ENCODE results near the gene TNNT3. TPM values are rescaled to one million over a fixed set of nuclear protein-coding genes. Genes with fewer than 3 reads are reported as not detected.

The TNNT3 gene
- total RNA-seq, 3 donors from 2014 or later, result 0.72 to 2.7 TPM; not detected in 1

DNA sequence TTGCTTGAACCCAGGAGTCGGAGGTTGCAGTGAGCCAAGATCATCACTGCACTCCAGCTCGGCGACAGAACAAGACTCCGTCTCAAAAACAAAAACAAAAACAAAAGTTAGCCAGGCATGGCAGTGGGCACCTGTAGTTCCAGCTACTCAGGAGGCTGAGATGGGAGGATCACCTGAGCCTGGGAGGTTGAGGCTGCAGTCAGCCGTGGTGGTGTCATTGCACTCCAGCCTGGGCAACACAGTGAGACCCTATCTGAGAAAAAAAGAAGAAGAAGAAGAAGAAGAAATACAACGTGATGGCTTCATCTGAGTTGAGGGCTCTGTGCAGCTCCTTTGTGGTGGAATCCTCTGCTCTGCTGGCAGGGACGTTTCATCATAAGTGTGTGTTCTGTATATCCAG lies 10.0 kb upstream of the TNNT3 start:
- TF ChIP-seq, protein P1, sequence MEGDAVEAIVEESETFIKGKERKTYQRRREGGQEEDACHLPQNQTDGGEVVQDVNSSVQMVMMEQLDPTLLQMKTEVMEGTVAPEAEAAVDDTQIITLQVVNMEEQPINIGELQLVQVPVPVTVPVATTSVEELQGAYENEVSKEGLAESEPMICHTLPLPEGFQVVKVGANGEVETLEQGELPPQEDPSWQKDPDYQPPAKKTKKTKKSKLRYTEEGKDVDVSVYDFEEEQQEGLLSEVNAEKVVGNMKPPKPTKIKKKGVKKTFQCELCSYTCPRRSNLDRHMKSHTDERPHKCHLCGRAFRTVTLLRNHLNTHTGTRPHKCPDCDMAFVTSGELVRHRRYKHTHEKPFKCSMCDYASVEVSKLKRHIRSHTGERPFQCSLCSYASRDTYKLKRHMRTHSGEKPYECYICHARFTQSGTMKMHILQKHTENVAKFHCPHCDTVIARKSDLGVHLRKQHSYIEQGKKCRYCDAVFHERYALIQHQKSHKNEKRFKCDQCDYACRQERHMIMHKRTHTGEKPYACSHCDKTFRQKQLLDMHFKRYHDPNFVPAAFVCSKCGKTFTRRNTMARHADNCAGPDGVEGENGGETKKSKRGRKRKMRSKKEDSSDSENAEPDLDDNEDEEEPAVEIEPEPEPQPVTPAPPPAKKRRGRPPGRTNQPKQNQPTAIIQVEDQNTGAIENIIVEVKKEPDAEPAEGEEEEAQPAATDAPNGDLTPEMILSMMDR (IDR thresholded peaks at IDR 0.05), result no peak
- DNase-seq (no peak), ATAC-seq (no peak)
- no peaks in the 10 kb centered on the region for H3K4me1 ChIP-seq (ENCODE audit: low read depth)
- H3K4me3 ChIP-seq, result no peak overlapping the region
- H3K9me3 ChIP-seq, result no peaks in the 10 kb centered on the region
- intact Hi-C loops (cut with DNase I, micrococcal nuclease), result no loop called here
- H3K36me3 ChIP-seq (ENCODE audit: low read depth), result no peaks in the 10 kb centered on the region

DNA sequence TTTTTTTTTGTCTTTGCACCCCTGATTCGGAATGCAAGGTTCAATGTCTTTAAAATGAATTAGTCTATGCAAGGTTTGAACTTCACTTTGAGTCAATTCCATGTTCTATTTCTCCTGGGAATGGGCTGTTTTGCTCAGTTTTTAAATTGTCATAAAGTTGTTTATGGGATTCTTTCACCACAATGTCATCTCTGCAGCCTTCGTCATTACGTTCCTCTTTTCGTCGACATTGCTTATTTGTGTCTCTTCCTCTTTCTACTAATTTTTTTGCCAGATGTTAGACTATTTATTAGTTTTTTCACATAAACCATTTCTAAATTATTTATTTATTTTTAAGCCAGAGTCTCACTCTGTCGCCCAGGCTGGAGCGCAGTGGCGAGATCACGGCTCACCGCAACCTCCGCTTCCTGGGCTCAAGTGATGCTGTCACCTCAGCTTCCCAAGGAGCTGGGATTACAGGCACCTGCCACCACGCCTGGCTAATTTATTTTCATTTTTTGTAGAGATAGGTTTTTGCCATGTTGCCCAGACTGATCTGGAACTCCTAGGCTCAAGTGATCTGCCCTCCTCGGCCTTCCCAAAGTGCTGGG lies 7.1 kb upstream of the TNNT3 start:
- intact Hi-C loops (cut with DNase I, micrococcal nuclease), result no loop called here
- TF ChIP-seq, protein P1 (IDR thresholded peaks at IDR 0.05), result no peak
- ATAC-seq (no peak), DNase-seq (no peak)
- H3K4me1 ChIP-seq (ENCODE audit: low read depth), result no peaks in the 10 kb centered on the region
- H3K36me3 ChIP-seq (ENCODE audit: low read depth), result no peaks in the 10 kb centered on the region
- no peaks in the 10 kb centered on the region for H3K9me3 ChIP-seq
- no peak overlapping the region for H3K4me3 ChIP-seq

DNA sequence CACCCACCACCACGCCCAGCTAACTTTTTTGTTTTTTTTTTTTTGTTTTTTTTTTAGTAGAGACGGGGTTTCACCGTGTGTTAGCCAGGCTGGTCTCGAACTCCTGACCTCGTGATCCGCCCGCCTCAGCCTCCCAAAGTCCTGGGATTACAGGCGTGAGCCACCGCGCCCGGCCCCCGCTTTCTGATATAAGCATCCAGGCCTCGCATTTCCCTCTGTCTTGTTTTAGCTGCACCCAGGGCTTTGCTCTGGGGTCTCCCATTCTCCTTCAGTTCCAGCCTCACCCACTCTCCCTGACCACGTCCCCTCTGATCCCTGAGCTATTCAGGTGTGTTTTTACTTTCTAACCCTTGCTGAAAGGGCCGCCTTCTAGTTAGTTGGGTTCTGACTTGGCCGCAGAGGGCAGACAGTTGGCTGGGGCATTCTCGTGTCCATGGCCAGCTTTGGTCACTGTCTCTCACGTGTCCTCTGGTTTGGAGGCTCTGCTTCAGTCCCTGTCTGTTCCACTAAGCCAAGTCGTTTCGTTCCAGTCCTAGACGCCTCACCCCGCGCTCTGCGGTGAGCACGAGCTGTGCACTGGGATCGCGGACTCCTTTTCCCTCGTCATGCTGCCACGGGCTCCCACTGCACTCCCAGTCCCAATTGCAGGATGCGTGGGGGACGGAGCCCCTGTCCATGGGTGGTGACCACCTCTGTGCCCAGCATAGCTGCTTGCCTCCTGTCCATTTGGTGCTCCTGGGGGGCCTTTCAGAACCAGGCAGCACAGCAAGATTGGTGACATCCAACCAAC lies 6.0 kb upstream of the TNNT3 start:
- TF ChIP-seq, protein P1 (IDR thresholded peaks at IDR 0.05), result no peak
- no peak for DNase-seq
- Histone ChIP-seq H3K36me3 (ENCODE audit: low read depth) (no peaks in the 10 kb centered on the region), H3K4me3 (no peak overlapping the region), H3K4me1 (ENCODE audit: low read depth) (no peaks in the 10 kb centered on the region), H3K9me3 (no peaks in the 10 kb centered on the region)
- intact Hi-C loops (cut with DNase I, micrococcal nuclease), result no loop called here
- no peak for ATAC-seq

DNA sequence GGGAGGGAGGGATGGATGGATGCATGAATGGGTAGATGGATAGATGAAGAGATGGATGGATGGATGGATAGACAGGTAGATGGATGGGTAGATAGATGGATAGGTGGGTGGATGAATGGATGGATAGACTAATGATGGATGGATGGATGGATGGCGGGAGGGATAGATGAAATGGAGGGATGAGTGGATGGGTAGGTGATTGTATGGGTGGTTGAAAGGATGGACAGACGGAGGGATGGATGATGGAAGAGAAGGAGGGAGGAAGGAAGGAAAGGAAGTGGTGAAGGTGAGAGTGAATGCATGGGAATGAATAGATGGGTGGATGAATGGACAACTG lies 3.7 kb upstream of the TNNT3 start:
- TF ChIP-seq, protein P1 (IDR thresholded peaks at IDR 0.05), result no peak
- no peak overlapping the region for H3K4me3 ChIP-seq
- intact Hi-C loops (cut with DNase I, micrococcal nuclease), result loop anchor here (1.0 to 2.0 kb wide), 2 partner anchors 22 to 23 kb away; no protein-coding TSS in a partner anchor
- H3K4me1 ChIP-seq (ENCODE audit: low read depth), result no peaks in the 10 kb centered on the region
- no peaks in the 10 kb centered on the region for H3K9me3 ChIP-seq
- DNase-seq, result no peak
- ATAC-seq, result no peak
- H3K36me3 ChIP-seq (ENCODE audit: low read depth), result no peaks in the 10 kb centered on the region

- Histone ChIP-seq H3K4me3 (no peak overlapping the region), H3K9me3 (no peaks in the 10 kb centered on the region), H3K4me1 (ENCODE audit: low read depth) (no peaks in the 10 kb centered on the region), H3K36me3 (ENCODE audit: low read depth) (no peaks in the 10 kb centered on the region)
- intact Hi-C loops (cut with DNase I, micrococcal nuclease), result loop anchor here (1.0 to 2.0 kb wide), 2 partner anchors 23 to 24 kb away; no protein-coding TSS in a partner anchor
- TF ChIP-seq, protein P1 (IDR thresholded peaks at IDR 0.05), result no peak
- no peak for DNase-seq
- ATAC-seq, result no peak
Measured at GRCh38 chr11:1916132-1916985, 3.1 kb upstream of the TNNT3 start.
